Vagina (tissue), 2 donors: ENCODE results near the gene ZNHIT2.

Experiments used
- POLR2A ChIP-seq, 2 donors: fragments of 450-650 bp; IDR thresholded peaks; one replicate each; pipeline ENCODE4 v1.6.1; 2017; ENCODE audit warnings: antibody characterized with exemption in 2 of 2, mild to moderate bottlenecking in 2 of 2, moderate library complexity in 2 of 2
- POLR2AphosphoS5 ChIP-seq, 2 donors: sonication (generic); formaldehyde crosslinking; IDR thresholded peaks; one replicate each; pipeline ENCODE4 v1.9.0; 2017; ENCODE audit warnings: antibody characterized with exemption in 2 of 2, mild to moderate bottlenecking in 2 of 2, low read depth in 1 of 2; ENCODE audit not compliant: insufficient read depth in 1 of 2
- TF ChIP-seq, protein P1 (sequence below), 3 experiments: fragments of 450-650 bp in 2 of 3; fragments of 200-600 bp in 1 of 3; sonication (generic) in 1 of 3; IDR thresholded peaks; one replicate each; pipeline ENCODE4 v1.5.1; 2017 to 2019; ENCODE audit warnings: antibody characterized with exemption in 3 of 3, mild to moderate bottlenecking in 2 of 3, moderate library complexity in 2 of 3

GRCh38 chr11:65133724-65134123 is 16.2 kb upstream of the ZNHIT2 start:
- TF ChIP-seq, protein P1, sequence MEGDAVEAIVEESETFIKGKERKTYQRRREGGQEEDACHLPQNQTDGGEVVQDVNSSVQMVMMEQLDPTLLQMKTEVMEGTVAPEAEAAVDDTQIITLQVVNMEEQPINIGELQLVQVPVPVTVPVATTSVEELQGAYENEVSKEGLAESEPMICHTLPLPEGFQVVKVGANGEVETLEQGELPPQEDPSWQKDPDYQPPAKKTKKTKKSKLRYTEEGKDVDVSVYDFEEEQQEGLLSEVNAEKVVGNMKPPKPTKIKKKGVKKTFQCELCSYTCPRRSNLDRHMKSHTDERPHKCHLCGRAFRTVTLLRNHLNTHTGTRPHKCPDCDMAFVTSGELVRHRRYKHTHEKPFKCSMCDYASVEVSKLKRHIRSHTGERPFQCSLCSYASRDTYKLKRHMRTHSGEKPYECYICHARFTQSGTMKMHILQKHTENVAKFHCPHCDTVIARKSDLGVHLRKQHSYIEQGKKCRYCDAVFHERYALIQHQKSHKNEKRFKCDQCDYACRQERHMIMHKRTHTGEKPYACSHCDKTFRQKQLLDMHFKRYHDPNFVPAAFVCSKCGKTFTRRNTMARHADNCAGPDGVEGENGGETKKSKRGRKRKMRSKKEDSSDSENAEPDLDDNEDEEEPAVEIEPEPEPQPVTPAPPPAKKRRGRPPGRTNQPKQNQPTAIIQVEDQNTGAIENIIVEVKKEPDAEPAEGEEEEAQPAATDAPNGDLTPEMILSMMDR (IDR thresholded peaks at IDR 0.05) = no peak
- no peak for TF ChIP-seq POLR2A (IDR thresholded peaks at IDR 0.05)
- no peak for TF ChIP-seq POLR2AphosphoS5 (IDR thresholded peaks at IDR 0.05; ENCODE audit: insufficient read depth in 1 of 2, low read depth in 1 of 2)
